EL (cell line): ENCODE measurements around the gene CDH13.

Experiments used
- DNase-seq: peaks from one replicate; pipeline ENCODE4 v3.0.0-alpha.2; 2016

The CDH13 gene

DNA sequence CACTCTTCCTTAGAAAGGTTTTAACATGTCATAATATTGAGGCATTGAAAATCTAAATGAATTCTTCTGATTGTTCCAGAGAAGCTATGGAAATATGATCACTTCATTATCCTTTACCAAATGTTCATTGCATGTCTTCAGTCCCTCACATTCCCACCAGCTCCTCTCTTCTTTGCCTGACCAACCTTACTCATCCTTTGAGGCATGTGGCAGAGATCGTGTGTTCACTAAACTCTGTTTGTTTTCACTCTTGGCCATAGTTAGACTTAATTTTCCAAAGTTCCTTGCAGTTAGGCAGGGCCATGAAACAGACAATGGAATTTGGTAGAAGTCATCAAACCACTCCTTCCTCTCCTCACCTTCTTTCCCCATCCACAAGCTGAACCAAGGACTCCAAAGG lies 914.5 kb downstream of the CDH13 start:
- peak; percentile 41 for DNase-seq

- no peak for DNase-seq
Observed at GRCh38 chr16:83542491-83542890, 915.7 kb downstream of the CDH13 start.

- DNase-seq = no peak
Observed at GRCh38 chr16:83549316-83550182, 922.8 kb downstream of the CDH13 start.

- DNase-seq = no peak
Observed at GRCh38 chr16:83550183-83550569, 923.4 kb downstream of the CDH13 start.

GRCh38 chr16:83552228-83552627 lies 925.5 kb downstream of the CDH13 start:
- peak; percentile 85 for DNase-seq

DNA sequence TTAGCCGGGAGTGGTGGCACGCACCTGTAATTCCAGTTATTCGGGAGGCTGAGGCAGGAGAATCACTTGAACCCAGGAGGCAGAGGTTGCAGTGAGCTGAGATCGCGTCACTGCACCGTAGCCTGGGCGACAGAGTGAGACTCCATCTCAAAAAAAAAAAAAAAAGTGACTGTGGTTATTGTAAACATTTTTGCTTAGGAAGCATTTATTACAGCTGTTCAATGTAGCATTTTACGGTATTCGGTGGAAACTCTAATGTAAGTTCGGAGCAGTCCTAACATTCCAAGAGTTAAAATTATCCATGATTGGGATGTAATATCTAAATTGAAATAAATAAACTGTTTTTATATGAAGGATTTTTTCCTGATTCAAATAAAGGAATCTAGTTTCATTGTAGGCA lies 926.2 kb downstream of the CDH13 start:
- DNase-seq = no peak

GRCh38 chr16:83554096-83554495 lies 927.3 kb downstream of the CDH13 start:
- DNase-seq = peak; percentile 15

DNA sequence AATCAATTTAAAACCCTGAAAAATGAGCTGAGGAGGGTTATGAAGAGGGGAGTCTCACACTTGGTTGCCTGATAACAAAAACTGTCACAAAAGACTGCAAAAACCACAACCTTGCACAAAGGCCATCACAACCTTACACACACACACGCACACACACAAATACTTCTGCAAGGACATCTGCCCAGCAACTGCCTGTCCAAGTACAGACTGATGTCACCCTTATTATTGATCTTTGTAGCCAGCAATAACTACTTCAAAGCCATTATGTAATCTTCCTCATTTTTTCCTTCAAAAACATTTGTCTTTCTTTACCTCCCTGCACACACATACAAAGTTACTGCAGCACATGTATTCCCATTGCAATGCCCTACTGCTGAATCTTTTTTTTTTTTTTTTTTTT lies 927.8 kb downstream of the CDH13 start:
- DNase-seq = no peak

- peak; percentile 29 for DNase-seq
Observed at GRCh38 chr16:83561876-83562275, 935.1 kb downstream of the CDH13 start.

DNA sequence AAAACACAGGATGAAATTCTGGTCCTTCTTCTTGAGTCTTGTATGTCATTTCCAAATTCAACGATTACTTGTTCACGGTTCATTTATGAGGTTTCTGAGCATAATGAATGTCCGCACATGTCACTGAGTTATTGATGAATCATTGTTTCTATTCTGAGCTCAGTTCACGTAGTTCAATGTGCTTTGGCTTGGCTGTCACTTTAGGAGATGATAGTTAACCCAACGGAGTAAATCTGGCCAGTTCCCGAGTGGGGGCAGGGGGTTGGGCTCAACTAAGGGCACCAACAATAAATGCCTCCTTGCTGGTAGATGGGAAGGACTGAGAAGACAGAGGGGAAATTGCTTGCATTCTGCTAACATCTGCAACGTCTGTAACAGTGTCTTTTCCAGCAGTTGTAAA lies 941.6 kb downstream of the CDH13 start:
- no peak for DNase-seq

DNA sequence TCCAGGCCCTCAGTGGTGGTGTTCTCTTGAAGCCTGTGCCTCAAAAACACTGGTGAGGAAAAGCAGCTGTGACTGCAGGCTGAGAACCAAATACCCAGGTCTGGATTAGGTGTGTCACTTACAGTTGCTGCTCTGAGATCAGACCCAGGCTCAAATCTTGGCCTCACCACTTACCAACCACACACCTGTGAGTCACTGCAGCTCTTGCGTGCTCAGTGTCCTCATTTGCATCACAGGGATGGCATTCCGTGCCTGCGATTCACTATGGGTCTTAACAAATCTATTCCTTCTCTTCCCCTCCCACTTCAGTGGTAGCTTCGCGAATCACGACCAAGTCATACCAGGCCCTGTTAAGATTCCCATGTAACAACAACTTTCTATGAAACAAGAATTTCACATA lies 947.6 kb downstream of the CDH13 start:
- DNase-seq = peak; percentile 88

GRCh38 chr16:83577078-83577745 lies 950.4 kb downstream of the CDH13 start:
- DNase-seq = no peak

- DNase-seq = no peak
Observed at GRCh38 chr16:83578171-83578570, 951.4 kb downstream of the CDH13 start.

- no peak for DNase-seq
Observed at GRCh38 chr16:83579027-83579426, 952.3 kb downstream of the CDH13 start.

DNA sequence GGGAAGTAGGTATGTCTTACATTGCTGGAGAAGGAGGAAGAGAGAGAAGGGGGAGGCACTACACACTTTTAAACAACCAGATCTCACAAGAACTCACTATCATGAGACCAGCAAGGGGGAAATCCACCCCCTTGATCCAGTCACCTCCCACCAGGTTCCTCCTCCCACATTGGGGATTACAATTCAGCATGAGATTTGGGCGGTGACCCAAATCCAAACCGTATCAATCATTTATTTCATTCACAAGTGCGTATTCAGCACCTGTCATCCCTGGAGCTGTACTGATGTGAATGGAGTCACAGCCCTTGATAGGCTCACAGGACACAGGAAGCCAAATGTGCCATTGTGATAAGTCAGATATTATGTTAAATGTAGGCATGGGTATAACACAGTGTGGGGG lies 952.7 kb downstream of the CDH13 start:
- DNase-seq = no peak

- DNase-seq = no peak
Observed at GRCh38 chr16:83581082-83581481, 954.3 kb downstream of the CDH13 start.

- DNase-seq = no peak
Observed at GRCh38 chr16:83581994-83582747, 955.4 kb downstream of the CDH13 start.

GRCh38 chr16:83586036-83586435 lies 959.3 kb downstream of the CDH13 start:
- no peak for DNase-seq

GRCh38 chr16:83586461-83587200 lies 959.9 kb downstream of the CDH13 start:
- DNase-seq = no peak

GRCh38 chr16:83587201-83587600 lies 960.4 kb downstream of the CDH13 start:
- DNase-seq = no peak

GRCh38 chr16:83588070-83588469 lies 961.3 kb downstream of the CDH13 start:
- DNase-seq = no peak

DNA sequence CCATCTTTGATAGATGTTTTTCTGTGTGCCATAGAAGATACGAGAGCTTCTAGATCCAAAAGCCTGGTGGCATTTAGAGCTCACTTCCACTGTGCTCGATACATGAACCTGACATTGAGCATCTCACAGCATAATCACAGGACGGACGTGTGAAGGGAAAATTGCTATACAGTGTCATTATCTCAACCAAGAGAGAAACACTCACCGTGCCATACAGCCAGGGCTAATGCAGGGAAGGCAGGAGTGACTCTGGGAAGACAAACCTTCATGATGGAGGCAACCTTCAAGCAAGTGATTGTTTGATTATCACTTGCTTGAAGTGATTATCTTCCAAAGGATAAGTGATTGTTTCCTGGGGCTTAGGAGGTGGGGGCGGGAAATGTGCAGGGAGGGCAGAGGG lies 962.8 kb downstream of the CDH13 start:
- no peak for DNase-seq

DNA sequence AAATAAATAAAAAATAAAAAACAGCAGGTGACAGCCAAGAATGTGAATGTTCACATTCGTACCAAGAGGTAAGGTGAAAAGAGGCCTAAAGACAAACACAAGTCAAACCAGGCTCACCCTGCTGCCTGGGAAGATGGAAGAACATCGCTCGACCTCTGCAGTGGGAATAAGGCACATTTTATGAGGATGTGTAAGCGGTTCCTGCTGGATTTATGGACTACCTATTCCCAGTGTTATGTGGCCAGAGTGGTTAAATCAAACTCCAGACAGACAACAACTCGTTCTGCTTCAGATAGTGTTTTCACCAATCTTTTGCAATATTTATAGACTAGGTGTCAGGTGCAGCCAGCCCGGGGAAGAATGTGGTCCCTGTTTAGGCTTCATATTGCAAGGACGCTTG lies 966.0 kb downstream of the CDH13 start:
- no peak for DNase-seq
